HepG2 (cell line): ENCODE results near the gene CENPP. TPM values are rescaled to one million over a fixed set of nuclear protein-coding genes. Genes with fewer than 3 reads are reported as not detected.

Experiments used
- ATAC-seq: fragments of 200-7000 bp; cut with Tn5 transposase; 3 replicates; pipeline ENCODE4 v1.9.1; 2020; ENCODE audit warnings: mild to moderate bottlenecking, moderate library complexity
- BruUV-seq: library from RNA; stranded (reverse); fragments of 400-500 nt; replicated peaks from 2 replicates; lab custom pipeline; 2021; lab: Mats Ljungman, UMichigan
- CTCF ChIA-PET: fragments of 300-600 bp; formaldehyde crosslinking; extraction: SDS; loops from one replicate; lab custom pipeline; 2021; ENCODE audit warnings: low total read pairs, inconsistent platforms, low intra/inter-chr PET ratio; lab: Yijun Ruan, JAX
- POLR2A ChIA-PET: fragments of 350-600 bp; sonication (Branson Sonifier 250); formaldehyde crosslinking; loops from one replicate; lab custom pipeline; 2020; ENCODE audit warnings: antibody characterized with exemption, inconsistent platforms; lab: Yijun Ruan, JAX
- DNase-seq: peaks from one replicate; pipeline ENCODE4 v3.0.0-alpha.2; 2015; ENCODE audit warnings: low spot score
- FAIRE-seq: peaks from 3 replicates; lab custom pipeline; 2011; peaks lifted over from hg19 to GRCh38; lab: Jason Lieb, UNC
- H2AFZ ChIP-seq: one replicate; pipeline ENCODE4 v1.6.1; 2011; ENCODE audit warnings: low read length, inconsistent platforms
- H3K27ac ChIP-seq: fragments of 300-600 bp; 3 replicates; pipeline ENCODE4 v1.8.0; 2011; ENCODE audit warnings: mixed run types, mild to moderate bottlenecking, mixed read lengths, low read length, inconsistent platforms; ENCODE audit not compliant: insufficient read depth; ENCODE audit errors: extremely low read length
- H3K27me3 ChIP-seq, 2 experiments: fragments of 200-600 bp in 1 of 2; 2 replicates in 1 of 2; 3 replicates in 1 of 2; pipeline versions ENCODE4 v1.6.0 to v1.8.0; 2011; ENCODE audit warnings: low read length in 2 of 2, mild to moderate bottlenecking in 2 of 2, moderate library complexity in 2 of 2, inconsistent platforms in 1 of 2; ENCODE audit not compliant: insufficient read depth in 2 of 2, control insufficient read depth in 1 of 2
- H3K36me3 ChIP-seq, 2 experiments: fragments of 200-600 bp in 1 of 2; replicated peaks in 1 of 2; 2 replicates in 1 of 2; 3 replicates in 1 of 2; pipeline versions ENCODE4 v1.5.1 to v1.8.0; 2011; ENCODE audit warnings: low read length in 2 of 2, inconsistent platforms in 1 of 2; ENCODE audit not compliant: insufficient read depth in 2 of 2, control insufficient read depth in 1 of 2
- H3K4me1 ChIP-seq: 2 replicates; pipeline ENCODE4 v1.5.1; 2012; ENCODE audit warnings: low read length, inconsistent platforms; ENCODE audit not compliant: insufficient read depth
- H3K4me2 ChIP-seq: 2 replicates; pipeline ENCODE4 v1.6.0; 2011; ENCODE audit warnings: low read depth, low read length, inconsistent platforms
- H3K4me3 ChIP-seq, 3 experiments: fragments of 200-600 bp in 1 of 3; sonication (generic), shearing (Covaris generic) in 1 of 3; replicated peaks in 1 of 3; 2 replicates each; pipeline ENCODE4 v1.5.1; 2011 to 2016; ENCODE audit warnings: low read length in 3 of 3, inconsistent platforms in 2 of 3, low read depth in 2 of 3, mild to moderate bottlenecking in 2 of 3, control low read depth in 1 of 3, mixed read lengths in 1 of 3; ENCODE audit not compliant: insufficient read depth in 1 of 3
- H3K79me2 ChIP-seq: one replicate; pipeline ENCODE4 v1.6.1; 2011; ENCODE audit warnings: low read length, inconsistent platforms; ENCODE audit not compliant: insufficient read depth
- H3K9ac ChIP-seq: 2 replicates; pipeline ENCODE4 v1.6.0; 2011; ENCODE audit warnings: mild to moderate bottlenecking, low read depth, low read length, inconsistent platforms; ENCODE audit not compliant: insufficient read depth
- H3K9me3 ChIP-seq: 2 replicates; pipeline ENCODE4 v1.5.1; 2012; ENCODE audit warnings: mild to moderate bottlenecking, low read length
- H4K20me1 ChIP-seq: 2 replicates; pipeline ENCODE4 v1.6.0; 2011; ENCODE audit warnings: inconsistent platforms, mild to moderate bottlenecking, low read length, moderate library complexity; ENCODE audit not compliant: insufficient read depth
- SMAD9 ChIP-seq: sonication (generic); formaldehyde crosslinking; IDR thresholded peaks from 2 replicates; pipeline ENCODE4 v1.5.1; 2020; ENCODE audit warnings: mild to moderate bottlenecking, missing genetic modification reagents
- ZNF12 ChIP-seq: sonication (generic); formaldehyde crosslinking; IDR thresholded peaks from 2 replicates; pipeline ENCODE4 v1.5.0; 2020; ENCODE audit warnings: missing genetic modification reagents
- ZNF672 ChIP-seq: sonication (generic); formaldehyde crosslinking; IDR thresholded peaks from 2 replicates; pipeline ENCODE4 v1.8.1; 2022; ENCODE audit warnings: missing genetic modification reagents
- WGBS: methylation state at CpG from one replicate; pipeline ENCODE4 v1.1.6; 2017; ENCODE audit warnings: low lambda C conversion rate; 5-methylcytosine and 5-hydroxymethylcytosine counted together
- in situ Hi-C: cut with HindIII; loops from 2 replicates; pipeline ENCODE4 v1.10.0; 2017; ENCODE audit warnings: low pct_unique_long_range_greater_than_20kb; ENCODE audit not compliant: extremely low pct_ligation_motif_present
- intact Hi-C: fragments of 100-400 bp; cut with micrococcal nuclease; formaldehyde crosslinking; loops from one replicate; pipeline ENCODE4 v1.10.0; 2022; ENCODE audit not compliant: unreplicated experiment
- polyA plus RNA-seq, 8 experiments: library from polyadenylated mRNA; depleted of rRNA in 3 of 8; stranded (reverse) in 7 of 8; unstranded in 1 of 8; fragments of >200 nt; fragmentation: Illumina TruSeq in 4 of 8; extraction: Trizol in 4 of 8; gene quantifications; 2 replicates each; pipeline versions ENCODE4 v1.2.1 to v1.2.3, GENCODE V29; 2011 to 2016; ENCODE audit warnings: low read depth in 4 of 8, missing spikeins in 1 of 8, mixed read lengths in 1 of 8; ENCODE audit not compliant: insufficient read depth in 1 of 8
- total RNA-seq, 5 experiments: library from RNA; depleted of rRNA; stranded (reverse); fragments of >200 nt; fragmentation: Illumina TruSeq; extraction: Trizol; gene quantifications; 2 replicates each; pipeline ENCODE4 v1.2.3, GENCODE V29; 2016; ENCODE audit warnings: low read depth in 1 of 5
- TF ChIP-seq, protein P1 (sequence below): IDR thresholded peaks from 2 replicates; pipeline ENCODE4 v1.6.1; 2016; ENCODE audit warnings: missing compliant biosample characterization, missing genetic modification reagents, borderline replicate concordance
- TF ChIP-seq, protein P2 (sequence below): sonication (generic); formaldehyde crosslinking; IDR thresholded peaks from 2 replicates; pipeline ENCODE4 v1.5.0; 2020; ENCODE audit warnings: mild to moderate bottlenecking, missing genetic modification reagents, borderline replicate concordance
- TF ChIP-seq, protein P3 (sequence below): conservative IDR thresholded peaks from 2 replicates; pipeline ENCODE4 v1.6.1; 2018; ENCODE audit warnings: missing genetic modification reagents
- TF ChIP-seq, protein P4 (sequence below), 2 experiments: sonication (generic) in 1 of 2; formaldehyde crosslinking in 1 of 2; IDR thresholded peaks; 2 replicates each; pipeline versions ENCODE4 v1.6.1 to v1.9.0; 2014 to 2022; ENCODE audit warnings: antibody characterized with exemption in 1 of 2, borderline replicate concordance in 1 of 2, inconsistent platforms in 1 of 2, low read depth in 1 of 2, missing genetic modification reagents in 1 of 2

Gene CENPP
- total and polyA plus RNA-seq, 2 of the 13 experiments (the other 11 are each of a cell fraction or from before 2014, with no cell fraction given) = 2.0 to 11.4 TPM

DNA sequence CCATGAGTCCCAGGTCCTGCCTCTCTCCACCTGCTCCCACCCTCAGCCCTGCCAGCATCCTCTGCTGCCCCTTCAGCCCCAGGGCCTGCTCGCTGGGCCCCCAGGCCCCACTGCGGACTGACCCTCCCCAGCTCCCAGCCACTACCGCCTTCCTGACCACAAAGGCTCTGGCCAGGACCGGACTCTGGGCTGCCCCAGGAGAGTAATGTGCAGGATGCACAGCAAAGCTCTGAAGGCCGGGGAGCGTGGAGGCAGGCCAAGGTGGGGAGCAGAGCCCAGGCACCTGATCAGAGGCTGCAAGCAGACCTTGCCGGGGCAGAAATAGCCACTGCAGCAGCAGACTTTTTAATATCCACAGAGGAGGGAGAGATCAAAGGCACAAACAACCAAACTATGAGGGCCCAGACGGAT, 316.3 kb downstream of the CENPP start:
- FAIRE-seq (no peak), ATAC-seq (no peak), DNase-seq (no peak)
- peaks cover 25 to 78% of the 10 kb centered on the region in 2 experiments for H3K36me3 ChIP-seq
- no peak overlapping the region for H3K4me2 ChIP-seq
- intact Hi-C loops (no loop called here), in situ Hi-C loops (no loop called here)
- H3K4me1 ChIP-seq = no peaks in the 10 kb centered on the region
- no peak overlapping the region for H2AFZ ChIP-seq
- H3K9ac ChIP-seq = no peak overlapping the region
- H4K20me1 ChIP-seq = no peaks in the 10 kb centered on the region
- 93% methylated on average over 4 of the region's 8 CpGs for WGBS
- no peak overlapping the region for H3K4me3 ChIP-seq
- ChIA-PET CTCF (no interaction called here), POLR2A (no interaction called here)
- no peaks in the 10 kb centered on the region for H3K27me3 ChIP-seq
- TF ChIP-seq ZNF12 (CRISPR knock-in tag) (no peak), ZNF672 (CRISPR knock-in tag) (no peak), SMAD9 (CRISPR knock-in tag) (no peak)
- TF ChIP-seq, protein P1, sequence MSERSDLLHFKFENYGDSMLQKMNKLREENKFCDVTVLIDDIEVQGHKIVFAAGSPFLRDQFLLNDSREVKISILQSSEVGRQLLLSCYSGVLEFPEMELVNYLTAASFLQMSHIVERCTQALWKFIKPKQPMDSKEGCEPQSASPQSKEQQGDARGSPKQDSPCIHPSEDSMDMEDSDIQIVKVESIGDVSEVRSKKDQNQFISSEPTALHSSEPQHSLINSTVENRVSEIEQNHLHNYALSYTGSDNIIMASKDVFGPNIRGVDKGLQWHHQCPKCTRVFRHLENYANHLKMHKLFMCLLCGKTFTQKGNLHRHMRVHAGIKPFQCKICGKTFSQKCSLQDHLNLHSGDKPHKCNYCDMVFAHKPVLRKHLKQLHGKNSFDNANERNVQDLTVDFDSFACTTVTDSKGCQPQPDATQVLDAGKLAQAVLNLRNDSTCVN (CRISPR knock-in tag) = no peak
- TF ChIP-seq, protein P2, sequence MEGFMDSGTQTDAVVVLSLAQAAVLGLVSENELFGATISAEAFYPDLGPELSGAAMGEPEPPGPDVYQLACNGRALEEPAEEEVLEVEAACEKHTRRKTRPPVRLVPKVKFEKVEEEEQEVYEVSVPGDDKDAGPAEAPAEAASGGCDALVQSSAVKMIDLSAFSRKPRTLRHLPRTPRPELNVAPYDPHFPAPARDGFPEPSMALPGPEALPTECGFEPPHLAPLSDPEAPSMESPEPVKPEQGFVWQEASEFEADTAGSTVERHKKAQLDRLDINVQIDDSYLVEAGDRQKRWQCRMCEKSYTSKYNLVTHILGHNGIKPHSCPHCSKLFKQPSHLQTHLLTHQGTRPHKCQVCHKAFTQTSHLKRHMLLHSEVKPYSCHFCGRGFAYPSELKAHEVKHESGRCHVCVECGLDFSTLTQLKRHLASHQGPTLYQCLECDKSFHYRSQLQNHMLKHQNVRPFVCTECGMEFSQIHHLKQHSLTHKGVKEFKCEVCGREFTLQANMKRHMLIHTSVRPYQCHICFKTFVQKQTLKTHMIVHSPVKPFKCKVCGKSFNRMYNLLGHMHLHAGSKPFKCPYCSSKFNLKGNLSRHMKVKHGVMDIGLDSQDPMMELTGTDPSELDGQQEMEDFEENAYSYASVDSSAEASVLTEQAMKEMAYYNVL (CRISPR knock-in tag) = no peak
- TF ChIP-seq, protein P3, sequence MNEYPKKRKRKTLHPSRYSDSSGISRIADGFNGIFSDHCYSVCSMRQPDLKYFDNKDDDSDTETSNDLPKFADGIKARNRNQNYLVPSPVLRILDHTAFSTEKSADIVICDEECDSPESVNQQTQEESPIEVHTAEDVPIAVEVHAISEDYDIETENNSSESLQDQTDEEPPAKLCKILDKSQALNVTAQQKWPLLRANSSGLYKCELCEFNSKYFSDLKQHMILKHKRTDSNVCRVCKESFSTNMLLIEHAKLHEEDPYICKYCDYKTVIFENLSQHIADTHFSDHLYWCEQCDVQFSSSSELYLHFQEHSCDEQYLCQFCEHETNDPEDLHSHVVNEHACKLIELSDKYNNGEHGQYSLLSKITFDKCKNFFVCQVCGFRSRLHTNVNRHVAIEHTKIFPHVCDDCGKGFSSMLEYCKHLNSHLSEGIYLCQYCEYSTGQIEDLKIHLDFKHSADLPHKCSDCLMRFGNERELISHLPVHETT = no peak
- TF ChIP-seq, protein P4, sequence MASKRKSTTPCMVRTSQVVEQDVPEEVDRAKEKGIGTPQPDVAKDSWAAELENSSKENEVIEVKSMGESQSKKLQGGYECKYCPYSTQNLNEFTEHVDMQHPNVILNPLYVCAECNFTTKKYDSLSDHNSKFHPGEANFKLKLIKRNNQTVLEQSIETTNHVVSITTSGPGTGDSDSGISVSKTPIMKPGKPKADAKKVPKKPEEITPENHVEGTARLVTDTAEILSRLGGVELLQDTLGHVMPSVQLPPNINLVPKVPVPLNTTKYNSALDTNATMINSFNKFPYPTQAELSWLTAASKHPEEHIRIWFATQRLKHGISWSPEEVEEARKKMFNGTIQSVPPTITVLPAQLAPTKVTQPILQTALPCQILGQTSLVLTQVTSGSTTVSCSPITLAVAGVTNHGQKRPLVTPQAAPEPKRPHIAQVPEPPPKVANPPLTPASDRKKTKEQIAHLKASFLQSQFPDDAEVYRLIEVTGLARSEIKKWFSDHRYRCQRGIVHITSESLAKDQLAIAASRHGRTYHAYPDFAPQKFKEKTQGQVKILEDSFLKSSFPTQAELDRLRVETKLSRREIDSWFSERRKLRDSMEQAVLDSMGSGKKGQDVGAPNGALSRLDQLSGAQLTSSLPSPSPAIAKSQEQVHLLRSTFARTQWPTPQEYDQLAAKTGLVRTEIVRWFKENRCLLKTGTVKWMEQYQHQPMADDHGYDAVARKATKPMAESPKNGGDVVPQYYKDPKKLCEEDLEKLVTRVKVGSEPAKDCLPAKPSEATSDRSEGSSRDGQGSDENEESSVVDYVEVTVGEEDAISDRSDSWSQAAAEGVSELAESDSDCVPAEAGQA (IDR thresholded peaks at IDR 0.05; ENCODE audit: low read depth) = no peak
- TF ChIP-seq, protein P4 (CRISPR knock-in tag; IDR thresholded peaks at IDR 0.05; ENCODE audit: borderline replicate concordance) = no peak
- no TSS peak for BruUV-seq
- H3K79me2 ChIP-seq = no peaks in the 10 kb centered on the region
- no peaks in the 10 kb centered on the region for H3K9me3 ChIP-seq
- no peak overlapping the region for H3K27ac ChIP-seq
